OCI-LY1 (cell line): Measurements from ENCODE around the gene BRINP1.

Experiments
- CTCF ChIP-seq: fragments of 200-600 bp; sonication (generic), shearing (Covaris generic); IDR thresholded peaks from 2 replicates; pipeline ENCODE4 v1.5.1; 2017; ENCODE audit warnings: mild to moderate bottlenecking, antibody characterized with exemption, low read length, moderate library complexity, mixed read lengths
- EZH2 ChIP-seq: fragments of 200-600 bp; sonication (generic), shearing (Covaris generic); IDR thresholded peaks from 2 replicates; pipeline ENCODE4 v1.8.0; 2017; ENCODE audit warnings: borderline replicate concordance, mixed run types, mild to moderate bottlenecking, antibody characterized with exemption, low read length, moderate library complexity, mixed read lengths

GRCh38 chr9:119167267-119167666 lies 202.0 kb downstream of the BRINP1 start:
- TF ChIP-seq CTCF (no peak), EZH2 (no peak)
